Right ventricle myocardium inferior (tissue), 1 donor: ENCODE measurements around the gene STAMBP. TPM values are rescaled to one million over a fixed set of nuclear protein-coding genes. Genes with fewer than 3 reads are reported as not detected.
"Not testable (repeated sequence)": the region's sequence is repeated elsewhere in the genome, so short reads cannot be mapped to it uniquely, and the experiment has no call there.

Experiments
- ATAC-seq: fragments of 200-7000 bp; cut with Tn5 transposase; one replicate; pipeline ENCODE4 v1.9.1; 2020; ENCODE audit warnings: mild to moderate bottlenecking, moderate library complexity
- DNase-seq: peaks from one replicate; pipeline ENCODE4 v3.0.0; 2021; ENCODE audit errors: missing footprints
- intact Hi-C: fragments of 100-400 bp; cut with DNase I; formaldehyde crosslinking; loops from one replicate; pipeline ENCODE4 v1.11.0; 2022
- total RNA-seq: library from RNA; stranded (reverse); fragmentation: NEBNext Ultra II Directional; extraction: Animal tissue kit (Norgen Biotek cat#: 25700); gene quantifications from one replicate; pipeline ENCODE4 v1.2.1, GENCODE V29; 2021
- donor health status: DM: no; HTN: yes; CAD: no; lungs with severe emphysema.

STAMBP gene
- total RNA-seq, 1 donor from 2014 or later, result 27.8 TPM

DNA sequence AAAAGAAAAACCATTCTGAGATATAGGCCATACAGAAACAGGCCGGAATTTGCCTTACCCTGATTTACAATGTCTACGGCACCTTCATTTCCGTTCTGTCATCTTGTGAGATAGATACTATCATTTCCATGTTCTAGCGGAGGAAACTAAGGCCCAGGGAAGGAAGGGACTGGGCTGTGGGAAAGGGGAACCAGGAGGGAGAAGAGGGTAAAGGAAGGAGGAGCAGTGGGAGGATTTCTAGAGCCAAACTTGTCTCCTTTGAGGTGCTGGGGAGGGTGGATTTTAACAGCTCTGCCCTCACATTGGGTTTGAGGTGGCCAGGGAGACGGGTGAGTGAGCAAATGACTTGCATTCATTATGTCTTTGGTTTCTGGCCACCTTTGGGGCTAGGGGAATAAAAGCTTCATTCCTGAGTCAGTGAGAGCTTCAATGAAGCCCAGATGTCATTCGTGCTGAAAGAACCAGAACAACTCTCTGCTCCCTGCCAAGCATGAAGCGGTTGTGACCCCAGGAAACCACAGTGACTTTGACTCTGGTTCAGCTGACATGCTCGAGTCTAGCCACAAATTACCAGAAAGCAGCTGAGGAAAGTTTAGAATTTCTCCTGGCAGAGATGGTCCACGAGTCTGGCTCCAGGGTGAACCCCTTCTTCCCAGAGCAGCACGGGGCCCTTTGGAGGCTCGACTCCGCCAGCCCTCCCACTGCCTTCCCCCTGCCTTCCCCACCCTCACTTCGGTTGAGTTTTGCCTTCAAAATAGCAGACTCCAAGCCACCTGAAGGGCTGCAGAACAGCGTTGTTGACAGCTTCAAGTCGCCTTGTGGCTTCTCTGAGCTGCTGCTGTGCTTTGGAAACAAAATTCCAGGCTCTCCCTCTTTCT lies 67.8 kb downstream of the STAMBP start:
- no peak for ATAC-seq
- DNase-seq, result no peak
- intact Hi-C loops, result no loop called here

DNA sequence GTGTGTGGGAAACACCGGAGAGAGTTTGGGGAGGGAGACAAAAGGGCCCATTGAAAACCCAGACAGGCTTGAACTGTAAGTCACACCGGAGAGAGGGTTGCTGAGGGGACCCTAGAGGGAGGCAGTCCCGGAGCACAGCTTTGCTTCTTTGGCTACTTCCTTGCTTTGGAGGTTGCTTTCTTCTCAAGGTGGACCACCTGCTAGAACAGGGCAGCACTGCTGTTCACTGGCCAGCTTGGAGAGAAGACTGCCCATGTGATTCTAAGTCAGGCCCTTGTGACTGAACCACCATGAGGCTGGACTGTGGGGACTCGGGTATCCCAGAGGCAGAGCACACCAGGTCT lies 68.5 kb downstream of the STAMBP start:
- ATAC-seq (no peak), DNase-seq (no peak)

DNA sequence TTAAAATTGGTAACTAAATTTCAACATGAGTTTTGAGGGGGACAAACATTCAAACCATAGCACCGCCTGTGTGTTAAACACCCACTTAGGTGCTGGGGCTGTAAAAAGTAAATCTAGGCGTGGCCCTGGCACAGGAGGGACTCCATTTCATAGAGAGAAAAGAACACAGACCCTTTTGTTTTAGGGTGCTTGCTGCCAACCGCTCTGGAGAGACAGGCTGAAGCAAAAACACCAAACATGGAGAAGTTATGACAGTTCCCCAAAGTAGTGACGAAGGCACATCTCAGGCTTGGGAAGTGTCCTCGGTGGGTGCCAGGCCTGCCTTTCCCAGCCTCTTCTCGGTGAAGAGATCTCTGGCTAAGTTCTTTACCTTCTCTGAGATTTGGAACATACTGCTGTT lies 69.2 kb downstream of the STAMBP start:
- no peak for ATAC-seq
- no peak for DNase-seq
- intact Hi-C loops, result no loop called here

More for the DNA sequence above, 68.5 kb downstream of the STAMBP start:
- intact Hi-C loops, result no loop called here

DNA sequence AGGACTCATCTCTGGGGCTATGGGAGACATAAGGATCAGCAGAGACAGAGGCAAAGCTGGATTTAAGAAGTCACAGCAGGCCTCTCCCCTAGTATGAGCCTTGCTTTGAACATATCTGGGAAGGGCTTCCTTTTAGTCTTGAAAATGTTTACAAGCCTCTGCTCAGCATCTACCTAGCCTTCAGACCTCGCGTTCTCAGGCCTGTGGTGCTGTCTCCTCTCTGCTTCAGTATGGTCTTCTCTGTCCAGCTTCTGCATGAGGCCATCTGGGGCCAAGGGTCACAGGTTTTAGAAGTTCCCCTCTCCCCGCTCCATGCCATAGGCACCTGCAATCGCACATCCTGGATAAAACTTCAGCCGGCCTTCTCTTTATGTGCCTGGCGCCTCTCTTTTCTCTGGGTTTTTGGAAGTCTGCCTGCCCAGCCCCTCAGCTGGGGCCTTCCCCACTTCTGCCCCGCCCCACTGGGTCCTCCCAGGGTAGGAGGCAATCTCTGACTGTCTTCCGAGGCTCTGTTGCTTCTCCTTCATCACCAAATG lies 71.1 kb downstream of the STAMBP start:
- no peak for ATAC-seq
- no peak for DNase-seq
- intact Hi-C loops, result no loop called here

DNA sequence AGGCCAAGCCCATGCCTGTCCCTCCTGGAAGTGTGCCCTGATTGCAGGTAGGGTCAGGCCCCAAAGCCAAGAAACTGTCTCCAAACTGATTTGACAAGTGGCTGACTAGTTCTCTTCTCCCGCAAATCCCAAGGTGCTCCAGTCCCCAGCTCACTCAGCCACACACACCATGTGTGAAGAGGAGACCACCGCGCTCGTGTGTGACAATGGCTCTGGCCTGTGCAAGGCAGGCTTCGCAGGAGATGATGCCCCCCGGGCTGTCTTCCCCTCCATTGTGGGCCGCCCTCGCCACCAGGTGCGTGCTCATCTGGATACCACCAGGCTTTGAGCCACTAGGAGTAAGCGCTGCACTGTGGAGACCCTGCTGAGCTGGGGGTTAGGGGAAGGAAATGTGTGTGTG lies 72.4 kb downstream of the STAMBP start:
- ATAC-seq, result no peak
- DNase-seq, result no peak
- intact Hi-C loops, result no loop called here

DNA sequence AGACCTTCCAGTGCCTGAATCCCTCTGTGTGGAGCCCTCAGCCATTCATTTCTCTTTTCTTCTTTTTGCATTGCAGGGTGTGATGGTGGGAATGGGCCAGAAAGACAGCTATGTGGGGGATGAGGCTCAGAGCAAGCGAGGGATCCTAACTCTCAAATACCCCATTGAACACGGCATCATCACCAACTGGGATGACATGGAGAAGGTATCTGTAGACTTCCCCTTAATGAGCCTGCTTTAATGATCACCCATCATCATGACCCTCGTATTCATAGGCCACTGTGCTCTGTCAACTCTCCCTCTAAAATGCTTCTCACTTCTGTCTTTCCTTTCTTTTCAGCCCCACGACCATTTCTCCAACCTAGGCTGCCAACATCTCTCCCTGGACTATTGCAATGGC lies 73.5 kb downstream of the STAMBP start:
- DNase-seq (no peak), ATAC-seq (no peak)
- intact Hi-C loops, result no loop called here

DNA sequence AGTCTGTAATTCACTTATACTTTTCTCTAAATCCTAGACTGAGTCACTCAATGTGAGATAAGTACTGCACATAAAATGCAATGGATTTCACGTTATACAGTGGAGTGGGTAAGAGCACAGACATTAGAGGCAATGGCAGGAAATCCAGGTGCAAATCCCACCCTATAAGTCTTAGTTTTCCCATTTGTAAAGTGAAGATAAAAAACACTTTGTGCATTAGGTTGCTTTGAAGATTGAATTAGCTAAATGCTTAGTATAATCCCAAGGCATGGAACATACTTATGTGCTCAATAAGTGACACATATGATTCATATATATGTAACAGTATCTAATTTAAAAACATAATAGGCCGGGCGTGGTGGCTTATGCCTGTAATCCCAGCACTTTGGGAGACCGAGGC lies 74.6 kb downstream of the STAMBP start:
- DNase-seq, result no peak
- ATAC-seq, result no peak
- intact Hi-C loops, result no loop called here

DNA sequence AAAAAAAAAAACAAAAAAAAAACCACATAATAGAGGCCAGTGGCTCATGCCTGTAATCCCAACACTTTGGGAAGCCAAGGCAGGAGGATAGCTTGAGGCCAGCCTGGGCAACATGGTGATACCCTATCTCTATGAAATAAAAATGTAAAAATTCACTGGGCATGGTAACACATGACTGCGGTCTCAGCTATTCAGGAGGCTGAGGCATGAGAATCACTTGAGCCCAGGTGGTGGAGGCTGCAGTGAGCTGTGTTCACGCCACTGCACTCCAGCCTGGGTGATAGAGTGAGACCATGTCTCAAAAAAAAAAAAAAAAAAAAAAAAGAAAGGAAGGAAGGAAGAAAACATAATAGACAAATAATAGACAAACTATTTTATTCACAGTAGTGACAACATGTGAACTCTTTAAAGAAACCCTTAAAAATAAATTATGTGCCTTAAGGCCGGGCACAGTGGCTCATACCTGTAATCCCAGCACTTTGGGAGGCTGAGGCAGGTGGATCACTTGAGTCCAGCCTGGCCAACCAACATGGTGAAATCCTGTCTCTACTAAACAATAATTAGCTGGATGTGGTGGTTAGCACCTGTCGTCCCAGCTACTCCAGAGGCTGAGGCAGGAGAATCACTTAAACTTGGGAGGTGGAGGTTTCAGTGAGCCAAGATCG lies 75.3 kb downstream of the STAMBP start:
- DNase-seq, intact Hi-C loops, ATAC-seq: not testable (repeated sequence)

DNA sequence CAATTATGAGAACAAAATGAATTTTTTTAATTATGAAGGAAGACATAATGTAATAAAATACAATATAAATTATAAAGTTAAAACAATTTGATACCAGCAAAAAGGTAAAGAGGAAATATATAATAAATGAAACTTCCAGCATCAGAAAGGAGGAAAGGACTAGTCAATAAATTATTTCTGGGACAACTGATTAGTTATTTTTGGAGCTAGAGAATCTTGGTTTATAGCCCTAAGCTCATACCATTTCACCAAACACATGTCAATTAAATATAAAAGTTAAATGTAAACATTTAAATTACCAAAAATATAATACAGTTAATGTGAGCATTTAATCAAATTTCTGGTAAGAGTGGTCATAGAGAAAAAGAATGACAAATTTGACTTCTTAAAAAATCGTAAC lies 76.2 kb downstream of the STAMBP start:
- DNase-seq (no peak), ATAC-seq (no peak)
- intact Hi-C loops, result no loop called here

DNA sequence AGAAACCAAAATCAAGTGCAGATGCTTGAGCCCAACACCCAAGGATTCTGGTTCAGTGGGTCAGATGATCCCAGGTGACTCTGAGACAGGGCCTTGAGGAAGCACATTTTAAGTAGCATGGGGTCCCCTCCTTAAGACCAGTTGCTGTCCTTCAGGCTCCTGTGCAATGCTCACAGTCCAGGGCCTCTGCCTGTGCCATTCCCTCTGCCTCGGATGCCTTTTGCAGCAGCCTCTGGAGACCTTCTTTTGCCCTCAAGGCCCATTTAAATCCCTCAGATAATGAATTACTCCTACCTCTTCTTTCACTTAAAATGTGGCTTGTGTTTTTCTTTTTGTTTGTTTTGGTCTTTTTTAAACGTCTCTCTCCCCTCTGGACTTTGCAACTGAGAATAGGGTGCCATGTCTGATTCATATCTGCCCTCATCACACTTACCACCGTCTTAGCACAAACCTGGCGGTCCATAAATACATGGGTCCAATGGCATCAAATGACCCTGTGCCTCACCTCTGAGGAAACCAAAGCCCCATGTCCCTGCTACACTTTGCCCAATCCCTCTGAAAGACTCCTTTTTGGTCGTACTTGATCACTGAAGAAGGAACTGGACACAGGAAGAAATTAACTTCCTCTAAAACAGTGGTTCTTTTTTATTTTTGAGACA lies 78.2 kb downstream of the STAMBP start:
- ATAC-seq (no peak), DNase-seq (no peak)
- intact Hi-C loops, result no loop called here

DNA sequence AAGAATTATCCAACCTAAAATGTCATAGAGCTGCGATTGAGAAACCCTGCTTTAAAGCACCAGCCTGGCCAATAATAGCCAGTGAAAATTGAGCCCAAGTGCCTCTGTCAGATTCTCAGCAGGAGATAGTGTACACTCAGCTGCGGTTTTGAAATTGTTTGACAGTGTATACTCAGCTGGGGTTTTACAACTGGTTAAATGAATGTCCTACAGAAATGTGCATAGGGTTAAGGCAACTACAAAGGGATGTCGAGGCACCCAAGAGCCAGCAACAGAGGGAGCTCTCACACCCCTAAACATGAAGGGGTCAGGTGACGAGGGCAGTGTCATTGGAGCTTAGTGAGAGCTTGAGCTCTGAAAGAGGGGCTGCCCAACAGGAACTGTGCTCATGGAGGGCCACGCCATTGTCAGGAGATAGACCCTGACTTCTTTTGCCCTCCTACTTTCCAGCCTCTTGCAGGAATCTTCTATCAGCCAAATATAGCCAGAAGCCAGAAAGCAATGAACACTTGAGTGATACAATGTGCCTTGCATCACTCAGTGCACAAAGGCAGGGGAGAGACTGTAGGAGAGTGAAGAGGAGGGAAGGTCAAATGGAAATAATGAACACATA lies 79.2 kb downstream of the STAMBP start:
- intact Hi-C loops, result no loop called here
- ATAC-seq, result no peak
- DNase-seq, result no peak

DNA sequence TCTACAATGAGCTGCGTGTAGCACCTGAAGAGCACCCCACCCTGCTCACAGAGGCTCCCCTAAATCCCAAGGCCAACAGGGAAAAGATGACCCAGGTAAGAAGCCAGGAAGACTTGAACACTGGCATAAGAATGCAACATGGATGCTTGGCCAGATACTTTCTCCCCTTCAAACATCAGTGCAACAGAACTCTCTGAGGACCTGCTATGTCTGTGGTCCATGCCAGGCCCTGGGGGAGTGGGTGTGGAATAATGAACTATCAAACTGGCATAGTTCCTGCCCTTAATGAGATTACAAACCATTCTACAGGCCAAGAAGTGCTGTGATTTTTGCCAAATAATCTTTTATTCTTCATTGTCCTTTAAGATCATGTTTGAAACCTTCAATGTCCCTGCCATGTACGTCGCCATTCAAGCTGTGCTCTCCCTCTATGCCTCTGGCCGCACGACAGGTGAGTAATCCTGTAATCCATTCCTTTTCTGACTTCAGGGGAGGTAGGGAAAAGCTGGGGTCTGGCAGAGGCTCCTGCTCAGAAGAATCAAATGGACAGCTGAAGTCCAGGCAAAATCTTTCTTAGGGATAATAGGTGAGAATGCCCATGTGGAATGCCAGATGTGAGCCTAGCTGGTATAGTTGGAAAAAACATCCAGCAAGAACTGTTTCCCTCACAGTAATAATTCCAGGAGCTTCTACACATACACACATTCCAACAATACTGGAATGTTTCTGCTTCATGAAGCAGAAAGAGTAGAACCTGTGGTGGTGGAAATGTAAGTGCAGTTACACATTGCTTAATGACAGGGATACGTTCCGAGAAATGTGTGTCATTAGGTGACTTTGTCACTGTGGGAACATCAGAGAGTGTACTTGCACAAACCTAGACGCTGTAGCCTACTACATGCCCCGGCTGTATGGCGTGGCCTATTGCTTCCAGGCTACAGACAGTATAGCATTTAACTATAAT lies 80.2 kb downstream of the STAMBP start:
- DNase-seq (no peak), ATAC-seq (no peak)
- intact Hi-C loops, result no loop called here

DNA sequence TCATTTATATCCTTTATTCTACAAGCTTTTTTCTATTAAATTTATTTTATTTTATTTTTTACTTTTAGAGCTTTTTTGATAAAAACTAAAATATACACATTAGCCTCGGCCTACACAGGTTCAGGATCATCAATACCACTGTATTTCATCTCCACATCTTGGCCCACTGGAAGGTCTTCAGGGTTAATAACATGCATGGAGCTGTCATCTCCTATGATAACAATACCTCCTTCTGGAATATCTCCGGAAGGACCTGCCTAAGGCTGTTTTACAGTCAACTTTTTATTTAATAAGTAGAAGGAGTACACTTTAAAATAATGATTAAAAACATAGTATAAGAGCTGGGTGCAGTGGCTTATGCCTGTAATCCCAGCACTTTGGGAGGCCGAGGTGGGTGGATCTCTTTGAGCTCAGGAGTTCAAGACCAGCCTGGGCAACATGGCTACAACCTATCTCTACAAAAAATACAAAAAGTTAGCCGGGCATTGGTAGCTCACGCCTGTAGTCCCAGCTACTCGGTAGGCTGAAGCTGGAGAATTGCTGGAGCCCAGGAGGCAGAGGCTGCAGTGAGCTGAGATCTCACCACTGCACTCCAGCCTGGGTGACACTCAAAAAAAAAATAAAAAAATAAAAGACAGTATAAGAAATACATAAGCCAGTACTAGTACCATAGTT lies 82.2 kb downstream of the STAMBP start:
- intact Hi-C loops, result no loop called here
- ATAC-seq (no peak), DNase-seq (no peak)

DNA sequence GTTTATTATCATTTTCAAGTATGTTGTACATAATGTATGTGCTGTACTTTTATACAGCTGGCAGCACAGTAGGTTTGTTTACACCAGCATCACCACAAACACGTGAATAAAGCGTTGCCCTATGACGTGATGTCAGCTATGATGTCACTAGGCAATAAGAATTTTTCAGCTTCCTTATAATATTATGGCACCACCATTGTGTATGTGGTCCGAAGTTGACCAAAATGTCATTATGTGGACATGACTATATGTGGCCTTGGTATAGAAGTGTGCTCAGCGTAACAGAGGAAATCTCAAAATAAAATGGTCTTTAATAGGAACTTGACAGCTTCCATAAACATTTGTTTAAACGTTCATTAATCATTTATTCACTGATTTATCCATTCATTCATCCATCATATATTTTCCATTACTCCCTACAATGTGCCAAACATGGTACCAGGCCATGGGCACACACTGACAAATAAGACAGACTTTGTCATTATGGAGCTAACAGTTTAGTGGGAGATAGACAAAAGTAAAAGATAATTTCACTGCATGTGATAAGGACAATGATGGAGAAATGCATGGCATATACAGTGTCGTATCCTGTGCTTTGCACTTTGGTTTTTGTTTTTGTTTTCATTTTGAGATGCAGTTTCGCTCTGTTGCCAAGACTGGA lies 82.9 kb downstream of the STAMBP start:
- intact Hi-C loops, result no loop called here
- no peak for DNase-seq
- ATAC-seq, result no peak

DNA sequence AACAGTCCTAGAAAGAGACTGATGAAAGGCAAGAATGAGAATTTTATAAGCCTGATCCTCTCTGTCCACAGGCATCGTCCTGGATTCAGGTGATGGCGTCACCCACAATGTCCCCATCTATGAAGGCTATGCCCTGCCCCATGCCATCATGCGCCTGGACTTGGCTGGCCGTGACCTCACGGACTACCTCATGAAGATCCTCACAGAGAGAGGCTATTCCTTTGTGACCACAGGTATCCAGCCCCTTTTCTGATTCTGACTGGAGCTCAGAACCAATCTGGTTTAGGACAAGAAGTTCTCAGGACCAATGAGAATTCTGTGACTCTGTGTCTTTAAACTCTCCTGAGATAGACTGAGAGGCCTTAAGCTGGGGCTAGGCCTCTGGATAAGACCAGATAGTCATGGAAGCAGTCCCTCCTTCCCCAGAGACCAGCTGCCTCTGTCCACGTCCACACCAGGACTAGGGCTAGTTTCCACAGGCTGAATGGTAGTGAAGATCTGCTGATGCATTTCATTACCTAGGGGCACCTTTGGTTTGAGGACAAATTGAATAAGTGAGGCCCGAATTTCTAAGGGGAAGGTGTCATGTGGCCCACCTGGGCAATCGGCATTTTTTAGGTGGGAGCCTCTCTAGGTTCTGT lies 84.8 kb downstream of the STAMBP start:
- DNase-seq, result no peak
- intact Hi-C loops, result no loop called here
- no peak for ATAC-seq

DNA sequence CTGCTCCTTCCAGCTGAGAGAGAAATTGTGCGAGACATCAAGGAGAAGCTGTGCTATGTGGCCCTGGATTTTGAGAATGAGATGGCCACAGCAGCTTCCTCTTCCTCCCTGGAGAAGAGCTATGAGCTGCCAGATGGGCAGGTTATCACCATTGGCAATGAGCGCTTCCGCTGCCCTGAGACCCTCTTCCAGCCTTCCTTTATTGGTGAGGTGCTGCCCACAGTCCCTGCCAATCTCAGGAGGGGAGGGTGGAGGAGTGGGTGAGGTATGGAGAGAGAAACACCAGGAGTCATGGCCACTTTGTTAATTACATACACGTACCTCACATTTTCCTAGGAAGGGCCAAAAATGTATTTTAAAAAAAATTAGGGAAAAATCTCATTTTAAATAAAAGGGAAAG lies 85.9 kb downstream of the STAMBP start:
- no peak for DNase-seq

More for the DNA sequence above, 85.9 kb downstream of the STAMBP start:
- intact Hi-C loops, result no loop called here
- no peak for ATAC-seq
